HEK293T (cell line): ENCODE results near the gene CUX1.
A peak's percentile ranks its signal among the peaks of the same experiment; 100 is the strongest.
"Not testable (repeated sequence)": the region's sequence is repeated elsewhere in the genome, so short reads cannot be mapped to it uniquely, and the experiment has no call there.

Experiments used
- CTCF ChIA-PET: fragments of 350-600 bp; formaldehyde crosslinking; extraction: SDS; loops from one replicate; lab custom pipeline; 2021; ENCODE audit warnings: antibody characterized with exemption, inconsistent platforms; lab: Yijun Ruan, JAX
- POLR2A ChIA-PET: fragments of 350-600 bp; formaldehyde crosslinking; extraction: SDS; loops from one replicate; lab custom pipeline; 2020; ENCODE audit warnings: antibody characterized with exemption, inconsistent platforms; lab: Yijun Ruan, JAX
- DNase-seq: peaks from one replicate; pipeline ENCODE4 v3.0.0; 2012; ENCODE audit warnings: mixed read lengths; ENCODE audit errors: extremely low spot score
- ARNT ChIP-seq: fragments of 450-650 bp; IDR thresholded peaks from 2 replicates; pipeline ENCODE4 v1.6.1; 2017; ENCODE audit warnings: mild to moderate bottlenecking
- BHLHE40 ChIP-seq: fragments of 450-650 bp; IDR thresholded peaks from 2 replicates; pipeline ENCODE4 v1.6.1; 2016; ENCODE audit warnings: mild to moderate bottlenecking, moderate library complexity, borderline replicate concordance
- CTBP1 ChIP-seq: fragments of 450-650 bp; IDR thresholded peaks from 2 replicates; pipeline ENCODE4 v1.6.1; 2016; ENCODE audit warnings: borderline replicate concordance
- ELF4 ChIP-seq: fragments of 450-650 bp; IDR thresholded peaks from 2 replicates; pipeline ENCODE4 v1.6.1; 2017; ENCODE audit warnings: antibody characterized with exemption
- FOXA1 ChIP-seq: fragments of 450-650 bp; IDR thresholded peaks from 2 replicates; pipeline ENCODE4 v1.6.1; 2016; ENCODE audit warnings: mild to moderate bottlenecking
- FOXK2 ChIP-seq: fragments of 450-650 bp; IDR thresholded peaks from 2 replicates; pipeline ENCODE4 v1.6.1; 2016; ENCODE audit warnings: mild to moderate bottlenecking
- FOXM1 ChIP-seq: fragments of 450-650 bp; IDR thresholded peaks from 2 replicates; pipeline ENCODE4 v1.6.1; 2017; ENCODE audit warnings: mild to moderate bottlenecking, borderline replicate concordance
- HDGF ChIP-seq: fragments of 450-650 bp; IDR thresholded peaks from 2 replicates; pipeline ENCODE4 v1.6.1; 2017; ENCODE audit warnings: antibody characterized with exemption, borderline replicate concordance
- L3MBTL2 ChIP-seq: fragments of 450-650 bp; conservative IDR thresholded peaks from 2 replicates; pipeline ENCODE4 v1.6.1; 2016; ENCODE audit warnings: mild to moderate bottlenecking
- LEF1 ChIP-seq: fragments of 450-650 bp; IDR thresholded peaks from 2 replicates; pipeline ENCODE4 v1.6.1; 2017; ENCODE audit warnings: mild to moderate bottlenecking, borderline replicate concordance
- NFRKB ChIP-seq: fragments of 450-650 bp; IDR thresholded peaks from 2 replicates; pipeline ENCODE4 v1.6.1; 2016; ENCODE audit warnings: mild to moderate bottlenecking, moderate library complexity
- SP1 ChIP-seq: fragments of 450-650 bp; IDR thresholded peaks from 2 replicates; pipeline ENCODE4 v1.6.1; 2017
- SUZ12 ChIP-seq: fragments of 450-650 bp; IDR thresholded peaks from 2 replicates; pipeline ENCODE4 v1.6.1; 2016; ENCODE audit warnings: mild to moderate bottlenecking
- TARDBP ChIP-seq: fragments of 450-650 bp; IDR thresholded peaks from 2 replicates; pipeline ENCODE4 v1.6.1; 2016
- ZNF384 ChIP-seq: fragments of 450-650 bp; IDR thresholded peaks from 2 replicates; pipeline ENCODE4 v1.6.1; 2016
- TF ChIP-seq, protein P1 (sequence below): fragments of 450-650 bp; IDR thresholded peaks from 2 replicates; pipeline ENCODE4 v1.6.1; 2016

CUX1 gene

GRCh38 chr7:101819183-101819582 lies 1.8 kb downstream of the CUX1 start:
- CTCF ChIA-PET = no interaction called here
- no peak for DNase-seq
- TF ChIP-seq TARDBP (no peak), CTBP1 (no peak), LEF1 (no peak), ZNF384 (no peak), SUZ12 (no peak), L3MBTL2 (no peak), FOXM1 (no peak), FOXA1 (no peak), BHLHE40 (no peak)
- TF ChIP-seq, protein P1, sequence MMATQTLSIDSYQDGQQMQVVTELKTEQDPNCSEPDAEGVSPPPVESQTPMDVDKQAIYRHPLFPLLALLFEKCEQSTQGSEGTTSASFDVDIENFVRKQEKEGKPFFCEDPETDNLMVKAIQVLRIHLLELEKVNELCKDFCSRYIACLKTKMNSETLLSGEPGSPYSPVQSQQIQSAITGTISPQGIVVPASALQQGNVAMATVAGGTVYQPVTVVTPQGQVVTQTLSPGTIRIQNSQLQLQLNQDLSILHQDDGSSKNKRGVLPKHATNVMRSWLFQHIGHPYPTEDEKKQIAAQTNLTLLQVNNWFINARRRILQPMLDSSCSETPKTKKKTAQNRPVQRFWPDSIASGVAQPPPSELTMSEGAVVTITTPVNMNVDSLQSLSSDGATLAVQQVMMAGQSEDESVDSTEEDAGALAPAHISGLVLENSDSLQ = no peak
- POLR2A ChIA-PET = interaction anchor here (1.2 kb wide), 1 partner anchor 18 kb away, joined by 3 read pairs; no protein-coding TSS in a partner anchor

DNA sequence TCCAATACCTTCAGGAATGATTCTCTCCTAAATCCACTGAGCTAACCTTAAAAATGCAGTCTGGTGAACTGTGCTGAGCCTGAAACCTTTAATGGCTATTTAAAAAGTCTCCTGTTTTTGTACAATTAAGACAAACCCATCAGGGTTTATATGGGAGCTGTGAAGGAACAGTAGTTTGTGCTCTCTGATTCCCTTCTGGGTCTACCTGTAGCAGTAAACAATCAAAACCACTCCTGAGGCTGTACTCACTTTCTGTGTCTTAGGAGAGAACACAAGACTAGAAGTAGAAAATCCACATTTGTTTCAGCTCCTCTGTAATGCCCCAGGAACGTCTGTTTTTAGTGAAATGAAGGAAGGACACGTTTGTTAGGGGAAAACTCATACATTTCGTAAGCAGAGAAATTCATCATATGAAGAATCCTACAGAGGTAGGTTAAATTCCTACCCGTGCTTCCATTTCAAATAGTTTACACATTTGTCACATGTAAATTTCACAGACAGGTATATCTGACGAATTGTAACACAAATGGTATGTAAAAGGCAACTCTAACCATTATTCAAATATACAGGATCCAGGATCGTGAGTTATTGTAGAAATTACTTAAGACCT lies 2.6 kb downstream of the CUX1 start:
- POLR2A ChIA-PET = interaction anchor here (1.2 kb wide), 1 partner anchor 17 kb away, joined by 3 read pairs; no protein-coding TSS in a partner anchor
- TF ChIP-seq SP1 (no peak), FOXK2 (no peak), L3MBTL2 (no peak)
- CTCF ChIA-PET = no interaction called here
- DNase-seq = no peak

- ChIA-PET CTCF (no interaction called here), POLR2A (no interaction called here)
- TF ChIP-seq SP1 = no peak
- no peak for TF ChIP-seq ARNT
- no peak for TF ChIP-seq NFRKB
- no peak for TF ChIP-seq ZNF384
- TF ChIP-seq L3MBTL2 = no peak
- TF ChIP-seq SUZ12 = no peak
- no peak for TF ChIP-seq HDGF
- TF ChIP-seq, protein P1 = no peak
- no peak for TF ChIP-seq FOXK2
- no peak for TF ChIP-seq TARDBP
- no peak for TF ChIP-seq ELF4
- TF ChIP-seq BHLHE40 = no peak
- TF ChIP-seq LEF1 = no peak
- no peak for TF ChIP-seq CTBP1
- no peak for TF ChIP-seq FOXA1
- no peak for TF ChIP-seq FOXM1
- DNase-seq = no peak
These were observed 3.3 kb downstream of the CUX1 start for GRCh38 chr7:101820703-101821102.

DNA sequence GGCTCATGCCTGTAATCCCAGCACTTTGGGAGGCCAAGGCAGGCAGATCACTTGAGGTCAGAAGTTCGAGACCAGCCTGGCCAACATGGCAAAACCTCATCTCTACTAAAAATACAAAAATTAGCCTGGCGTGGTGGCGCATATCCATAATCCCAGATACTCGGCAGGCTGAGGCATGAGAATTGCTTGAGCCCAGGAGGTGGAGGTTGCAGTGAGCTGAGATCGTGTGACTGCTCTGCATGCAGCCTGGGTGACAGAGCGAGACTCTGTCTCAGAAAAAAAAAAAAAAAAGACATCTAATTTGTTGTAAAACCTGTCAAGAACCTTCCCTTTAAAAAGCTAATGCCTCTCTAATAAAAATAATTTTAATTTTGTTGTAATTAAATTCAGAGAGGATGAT lies 5.2 kb downstream of the CUX1 start:
- not testable (repeated sequence) for DNase-seq
- peak; percentile 47 for TF ChIP-seq ZNF384
- POLR2A ChIA-PET = interaction anchor here (1.3 kb wide), 1 partner anchor 11 kb away, joined by 5 read pairs; no protein-coding TSS in a partner anchor
- CTCF ChIA-PET = interaction anchor here (0.5 to 1.5 kb wide), 3 partner anchors 34 to 411 kb away, joined by 3 to 5 read pairs (median 3); no protein-coding TSS in a partner anchor

DNA sequence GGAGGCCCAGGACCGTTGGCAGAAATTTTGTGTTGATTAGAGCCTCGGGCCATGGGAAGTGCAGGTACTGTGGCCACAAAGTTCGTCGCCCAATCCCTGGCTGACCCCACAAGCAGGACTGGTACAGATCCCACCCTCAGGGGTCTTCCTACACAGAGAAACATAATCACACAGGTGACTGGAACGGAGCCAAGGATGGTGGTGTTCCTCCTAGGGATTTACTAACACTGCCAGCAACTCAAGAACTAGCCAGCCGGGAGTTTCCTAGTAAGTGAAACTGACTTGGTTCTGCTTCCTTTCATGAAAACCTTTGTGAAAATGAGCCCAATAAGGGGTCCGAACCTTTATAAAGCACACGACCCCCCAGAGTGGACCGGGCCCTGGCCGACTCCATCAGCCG lies 5.7 kb downstream of the CUX1 start:
- DNase-seq = no peak
- TF ChIP-seq SP1 (no peak), ZNF384 (no peak), HDGF (no peak), NFRKB (no peak), FOXA1 (no peak), ELF4 (no peak), SUZ12 (no peak), CTBP1 (no peak), L3MBTL2 (no peak), TARDBP (no peak), ARNT (no peak), BHLHE40 (no peak)
- ChIA-PET POLR2A (no interaction called here), CTCF (interaction anchor here (0.9 kb wide), 1 partner anchor 79 kb away, joined by 4 read pairs; no protein-coding TSS in a partner anchor)

DNA sequence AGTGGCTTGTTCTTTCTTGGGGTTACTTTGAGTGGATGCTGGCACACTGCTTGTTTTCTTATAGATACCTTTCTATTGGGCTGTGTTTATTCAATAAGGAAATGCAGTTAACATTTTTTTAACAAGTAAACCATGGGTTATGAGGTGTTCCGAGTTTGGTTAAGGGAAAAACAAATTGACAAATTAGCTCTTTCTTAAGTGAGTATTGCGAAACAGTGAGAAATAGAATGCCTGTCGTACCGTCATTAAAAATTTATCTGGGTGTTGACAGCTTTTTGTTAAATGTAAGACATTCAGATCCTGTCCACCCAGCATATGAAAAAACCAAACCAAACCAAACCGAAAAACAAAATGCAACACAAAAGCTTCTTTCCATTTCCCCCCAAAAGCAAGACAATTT lies 6.2 kb downstream of the CUX1 start:
- POLR2A ChIA-PET = no interaction called here
- TF ChIP-seq SUZ12 (no peak), ARNT (no peak), ZNF384 (no peak), FOXM1 (no peak), LEF1 (no peak), BHLHE40 (no peak), NFRKB (no peak), FOXK2 (no peak), HDGF (no peak), L3MBTL2 (no peak), SP1 (no peak), ELF4 (no peak), CTBP1 (no peak)
- TF ChIP-seq, protein P1 = no peak
- DNase-seq = no peak
- CTCF ChIA-PET = interaction anchor here (0.9 kb wide), 1 partner anchor 80 kb away, joined by 4 read pairs; no protein-coding TSS in a partner anchor
